Measurements from ENCODE around the gene ERVV-1. TPM values are rescaled to one million over a fixed set of nuclear protein-coding genes. Genes with fewer than 3 reads are reported as not detected.
"Not testable (repeated sequence)": the region's sequence is repeated elsewhere in the genome, so short reads cannot be mapped to it uniquely, and the experiment has no call there.

ERVV-1 gene, protein sequence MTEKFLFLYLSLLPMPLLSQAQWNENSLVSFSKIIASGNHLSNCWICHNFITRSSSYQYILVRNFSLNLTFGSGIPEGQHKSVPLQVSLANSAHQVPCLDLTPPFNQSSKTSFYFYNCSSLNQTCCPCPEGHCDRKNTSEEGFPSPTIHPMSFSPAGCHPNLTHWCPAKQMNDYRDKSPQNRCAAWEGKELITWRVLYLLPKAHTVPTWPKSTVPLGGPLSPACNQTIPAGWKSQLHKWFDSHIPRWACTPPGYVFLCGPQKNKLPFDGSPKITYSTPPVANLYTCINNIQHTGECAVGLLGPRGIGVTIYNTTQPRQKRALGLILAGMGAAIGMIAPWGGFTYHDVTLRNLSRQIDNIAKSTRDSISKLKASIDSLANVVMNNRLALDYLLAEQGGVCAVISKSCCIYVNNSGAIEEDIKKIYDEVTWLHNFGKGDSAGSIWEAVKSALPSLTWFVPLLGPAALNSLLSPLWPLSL
- polyA plus RNA-seq (ENCODE audit: insufficient read length in 3 of 3): not detected

DNA sequence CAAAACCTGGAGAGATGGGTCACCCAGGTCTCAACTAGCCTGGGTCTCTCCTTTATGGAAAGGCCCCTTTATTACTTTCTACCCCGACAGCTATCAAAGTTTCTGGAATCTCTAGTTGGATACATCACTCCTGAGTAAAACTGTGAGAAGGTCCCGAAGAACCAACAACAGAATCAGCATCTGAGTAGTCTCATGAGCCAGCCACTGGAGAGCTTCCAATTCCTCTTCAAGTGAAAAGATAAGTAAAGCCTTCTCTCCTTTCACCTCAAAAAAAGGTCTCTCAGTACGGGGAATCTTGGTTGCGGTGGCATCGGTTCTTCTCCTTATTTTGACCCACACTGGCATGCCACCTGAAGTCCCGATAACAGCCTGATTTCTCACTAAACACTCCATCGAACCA is at the start of gene ERVV-1:
Gene ERVV-1 (plus strand): TSS at position 301 of the 400 bp plus-strand sequence. CDS start 170 bp downstream, outside the sequence.
- DNase-seq (ENCODE audit: low read depth in 3 of 3, low spot score in 2 of 3): no peak

GRCh38 chr19:52967772-52968171 is 45.9 kb upstream of the ERVV-1 start:
- no peak for DNase-seq (ENCODE audit: low read depth in 3 of 3, low spot score in 2 of 3)

- DNase-seq (ENCODE audit: low read depth in 3 of 3, low spot score in 2 of 3): no peak
Measured at GRCh38 chr19:52981329-52981728, 32.4 kb upstream of the ERVV-1 start.

- DNase-seq (ENCODE audit: low read depth in 3 of 3, low spot score in 2 of 3): not testable (repeated sequence)
Measured at GRCh38 chr19:52983167-52983566, 30.6 kb upstream of the ERVV-1 start.

DNA sequence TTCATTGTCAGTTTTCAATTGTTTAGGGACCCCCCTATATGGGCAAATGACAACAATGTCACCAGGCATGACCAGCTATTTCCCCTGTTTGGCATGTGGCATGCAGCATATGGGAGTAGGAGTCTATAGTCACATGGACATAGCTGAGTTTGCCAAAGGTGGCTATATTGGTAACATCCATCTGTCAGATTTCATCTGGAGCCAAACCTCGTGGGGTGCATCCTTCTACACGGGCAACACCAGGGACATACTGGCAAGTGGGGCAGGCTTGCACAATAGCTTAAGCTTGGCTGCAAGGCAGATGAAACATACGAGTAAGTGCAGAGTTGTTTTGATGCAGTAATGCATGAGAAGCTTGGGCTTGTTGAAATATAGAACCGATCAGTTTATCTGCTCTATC is 26.5 kb upstream of the ERVV-1 start:
- DNase-seq (ENCODE audit: low read depth in 3 of 3, low spot score in 2 of 3): no peak

- no peak for DNase-seq (ENCODE audit: low read depth in 3 of 3, low spot score in 2 of 3)
Measured at GRCh38 chr19:52988506-52988905, 25.2 kb upstream of the ERVV-1 start.

- no peak for DNase-seq (ENCODE audit: low read depth in 3 of 3, low spot score in 2 of 3)
Measured at GRCh38 chr19:52990759-52991418, 22.8 kb upstream of the ERVV-1 start.

GRCh38 chr19:52991484-52991883 is 22.2 kb upstream of the ERVV-1 start:
- no peak for DNase-seq (ENCODE audit: low read depth in 3 of 3, low spot score in 2 of 3)

DNA sequence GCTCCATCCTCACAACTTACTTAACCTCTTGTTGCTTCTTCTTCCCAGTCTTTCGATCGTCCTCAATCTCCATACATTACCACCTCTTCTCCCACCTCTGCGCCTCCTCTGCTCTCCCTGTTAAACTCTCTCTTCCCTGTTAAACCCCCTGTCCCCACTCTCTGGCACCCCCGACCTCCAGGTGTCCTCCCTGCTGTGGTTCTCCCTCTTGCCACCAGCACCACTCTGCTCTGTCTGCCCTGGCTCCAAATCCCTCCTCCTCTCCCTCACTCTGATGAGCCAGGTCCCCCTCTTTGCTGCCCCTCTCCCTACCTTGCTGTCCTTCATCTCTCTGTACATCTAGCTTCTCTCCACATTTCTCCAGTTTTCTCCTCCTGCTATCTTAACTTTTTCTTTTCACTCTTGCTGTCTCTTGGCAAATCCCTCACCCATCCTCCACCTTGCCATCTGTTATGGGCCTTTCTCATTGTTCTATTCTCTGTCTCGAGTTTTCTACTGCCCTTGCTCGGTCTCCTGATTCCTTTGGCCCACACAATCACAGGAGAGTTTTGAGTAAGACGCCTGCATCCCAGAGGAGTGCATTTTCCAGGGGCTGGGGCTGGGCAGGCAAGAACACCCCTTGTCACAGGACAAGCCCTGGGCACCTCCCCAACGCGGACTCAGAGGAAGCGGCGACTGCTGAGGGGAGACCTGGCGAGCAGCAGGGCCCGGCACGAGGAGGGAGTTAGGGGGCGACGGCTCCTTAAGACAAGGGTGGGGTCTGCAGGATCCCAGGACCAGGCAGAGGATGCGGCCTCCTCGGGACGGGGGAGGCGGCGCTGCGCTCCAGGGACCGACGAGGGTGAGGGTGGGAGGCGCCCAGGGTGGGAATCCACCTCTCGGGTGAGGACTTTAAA is 21.4 kb upstream of the ERVV-1 start:
- DNase-seq (ENCODE audit: low read depth in 3 of 3, low spot score in 2 of 3): no peak

DNA sequence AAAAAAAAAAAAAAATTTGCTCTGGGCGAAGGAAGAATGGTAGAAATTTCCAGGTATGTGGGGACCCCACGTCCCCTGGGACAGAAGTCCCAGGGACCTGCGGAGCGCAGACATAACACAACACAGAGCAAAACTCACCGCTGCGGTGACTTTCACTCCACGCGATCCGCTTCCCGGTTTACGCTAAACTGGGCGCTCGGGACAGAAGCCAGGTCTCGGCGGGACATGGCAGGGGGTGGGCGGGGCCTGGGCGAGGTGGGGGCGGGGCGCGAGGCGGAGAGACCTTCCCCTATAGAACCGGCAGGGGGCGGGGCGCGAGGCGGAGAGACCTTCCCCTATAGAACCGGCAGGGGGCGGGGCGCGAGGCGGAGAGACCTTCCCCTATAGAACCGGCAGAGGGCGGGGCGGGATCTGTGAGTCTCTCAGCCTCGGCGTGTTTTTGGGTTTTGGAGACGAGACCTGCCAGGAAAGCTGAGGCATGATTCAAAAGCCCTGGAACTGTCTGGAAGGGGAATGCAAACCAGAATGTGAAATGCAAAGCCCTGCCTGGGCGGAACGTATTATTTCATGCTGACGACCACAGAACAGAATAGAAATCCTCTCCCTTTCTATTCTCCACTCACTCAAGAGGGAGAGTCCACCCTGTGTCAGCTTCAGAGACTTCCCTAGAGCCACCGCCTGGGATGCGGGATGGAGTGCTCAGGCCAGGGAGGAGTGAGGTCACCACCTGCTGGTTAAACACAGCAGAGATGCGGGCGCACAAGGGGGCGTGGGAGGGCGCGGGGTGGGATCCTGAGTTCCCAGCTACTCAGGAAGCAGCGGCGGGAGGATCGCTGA is 20.2 kb upstream of the ERVV-1 start:
- peak; percentile 47 to 68 (median 60) for DNase-seq (ENCODE audit: low read depth in 3 of 3, low spot score in 2 of 3)

GRCh38 chr19:52995711-52996110 is 18.0 kb upstream of the ERVV-1 start:
- DNase-seq (ENCODE audit: low read depth in 3 of 3, low spot score in 2 of 3): no peak

DNA sequence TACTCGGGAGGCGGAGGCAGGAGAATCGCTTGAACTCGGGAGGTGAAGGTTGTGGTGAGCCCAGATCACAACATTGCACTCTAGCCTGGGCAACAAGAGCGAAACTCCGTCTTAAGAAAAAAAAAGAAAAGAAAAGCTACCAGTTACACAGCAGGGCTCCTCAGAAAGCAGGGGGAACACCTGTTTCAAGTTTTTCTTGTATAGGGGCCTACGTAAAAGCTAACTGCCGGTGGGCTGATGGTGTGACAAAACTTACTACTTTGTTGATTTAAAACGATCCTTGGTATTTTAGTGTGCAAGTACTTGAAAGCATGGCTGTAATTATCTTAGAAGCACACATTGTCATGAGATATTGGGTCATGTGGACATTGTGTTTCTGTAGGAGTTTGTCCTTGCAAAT is 15.7 kb upstream of the ERVV-1 start:
- no peak for DNase-seq (ENCODE audit: low read depth in 3 of 3, low spot score in 2 of 3)

- no peak for DNase-seq (ENCODE audit: low read depth in 3 of 3, low spot score in 2 of 3)
Measured at GRCh38 chr19:53002479-53002878, 11.2 kb upstream of the ERVV-1 start.

DNA sequence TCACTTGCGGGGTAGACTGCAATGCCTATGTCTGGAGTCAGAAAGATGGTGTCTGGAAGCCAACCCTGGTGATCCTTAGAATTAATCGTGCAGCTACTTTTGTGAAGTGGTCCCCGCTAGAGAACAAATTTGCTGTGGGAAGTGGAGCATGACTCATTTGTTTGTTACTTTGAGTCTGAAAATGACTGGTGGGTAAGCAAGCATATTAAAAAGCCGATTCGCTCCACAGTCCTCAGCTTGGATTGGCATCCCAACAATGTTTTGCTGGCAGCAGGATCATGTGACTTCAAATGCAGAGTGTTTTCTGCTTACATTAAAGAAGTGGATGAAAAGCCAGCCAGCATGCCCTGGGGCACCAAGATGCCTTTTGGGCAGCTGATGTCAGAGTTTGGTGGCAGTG is 9.5 kb upstream of the ERVV-1 start:
- no peak for DNase-seq (ENCODE audit: low read depth in 3 of 3, low spot score in 2 of 3)

DNA sequence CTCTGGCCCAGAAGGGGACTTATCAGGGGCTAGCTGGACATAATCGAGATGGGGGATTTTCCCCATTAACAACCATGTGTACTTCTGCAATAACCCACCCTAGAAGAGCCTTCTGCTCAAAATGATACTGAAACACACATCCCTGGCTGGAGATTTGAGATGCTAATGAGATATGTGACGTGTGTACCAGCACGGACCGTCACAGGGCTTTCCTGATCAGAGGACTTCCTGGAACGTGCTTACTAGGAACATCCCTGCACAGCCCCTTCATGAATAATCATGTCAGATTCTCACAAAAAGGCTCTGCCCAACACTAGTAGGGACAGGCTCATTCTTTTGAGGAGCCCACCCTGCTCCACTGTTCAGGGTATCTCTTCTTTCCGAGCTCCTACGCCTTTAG is 6.5 kb upstream of the ERVV-1 start:
- DNase-seq (ENCODE audit: low read depth in 3 of 3, low spot score in 2 of 3): no peak

DNA sequence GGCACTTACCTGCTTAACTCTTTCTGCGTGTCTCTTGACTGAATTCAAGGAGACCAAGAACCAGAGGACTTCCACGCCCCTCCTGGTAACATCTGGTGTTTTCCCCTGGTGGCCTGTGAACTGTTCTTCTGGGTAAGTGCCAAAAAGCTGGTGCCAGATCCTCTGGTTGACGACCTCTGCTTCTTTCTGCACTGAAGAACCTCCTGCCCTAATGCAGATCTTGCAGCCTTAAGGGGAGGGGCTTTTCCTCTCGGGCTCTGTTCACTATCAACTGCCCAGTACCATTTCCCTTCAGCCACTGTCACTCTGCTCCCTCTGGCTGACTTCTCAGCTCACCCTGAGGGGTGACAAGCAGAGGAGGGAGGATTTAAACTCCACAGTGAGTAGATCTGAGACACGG is 6.1 kb upstream of the ERVV-1 start:
- DNase-seq (ENCODE audit: low read depth in 3 of 3, low spot score in 2 of 3): no peak

DNA sequence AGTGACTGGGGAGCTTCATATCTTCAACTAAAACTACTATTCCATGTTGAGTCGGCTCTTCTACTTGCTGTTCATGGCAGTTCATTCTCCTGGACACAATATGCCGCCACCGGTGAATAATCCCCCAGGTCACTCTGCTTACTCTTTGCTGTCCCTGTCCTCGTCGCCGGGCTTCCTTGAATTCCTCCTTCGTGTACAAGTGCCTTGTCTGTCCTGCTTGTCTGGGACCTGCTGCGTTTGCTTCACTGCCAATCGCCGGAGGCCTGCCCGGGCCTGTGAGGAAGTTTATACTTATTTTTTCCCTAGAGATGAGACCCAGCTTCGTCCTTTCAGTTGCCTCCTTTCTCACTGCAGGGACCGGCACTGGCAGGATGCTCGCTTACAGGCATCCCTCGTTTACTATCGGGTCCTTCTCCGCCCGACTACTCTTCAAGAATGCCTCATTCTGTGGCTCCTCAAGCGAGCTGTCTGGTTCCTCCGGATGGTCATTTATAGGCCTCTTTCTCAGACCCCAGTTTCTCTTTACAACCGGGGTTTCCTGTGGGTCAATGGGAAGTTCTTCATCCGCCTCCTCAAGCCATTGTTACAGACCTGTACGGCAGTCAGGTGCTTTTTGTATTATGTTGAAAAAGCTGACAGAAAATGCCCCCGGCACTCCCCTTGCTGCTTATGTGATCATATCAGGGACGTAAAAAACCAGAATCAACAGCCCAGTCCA is 5.5 kb upstream of the ERVV-1 start:
- no peak for DNase-seq (ENCODE audit: low read depth in 3 of 3, low spot score in 2 of 3)

GRCh38 chr19:53010494-53010893 is 3.2 kb upstream of the ERVV-1 start:
- DNase-seq (ENCODE audit: low read depth in 3 of 3, low spot score in 2 of 3): no peak

DNA sequence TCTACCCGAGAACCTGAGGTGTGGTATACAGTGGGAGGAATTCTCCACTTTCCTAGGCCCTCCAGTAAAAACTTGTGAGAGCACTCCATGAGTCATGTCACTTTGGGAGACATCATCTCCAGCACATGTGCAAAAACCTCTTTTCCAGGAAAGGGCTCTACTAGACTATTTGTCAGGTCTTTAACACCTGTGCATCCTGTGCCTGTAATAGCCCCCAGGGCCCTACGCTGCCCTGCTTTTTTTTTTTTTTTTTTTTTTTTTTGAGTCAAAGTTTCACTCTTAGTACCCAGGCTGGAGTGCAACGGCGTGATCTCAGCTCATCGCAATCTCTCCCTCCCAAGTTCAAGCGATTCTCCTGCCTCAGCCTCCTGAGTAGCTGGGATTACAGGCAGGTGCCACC is 1.7 kb upstream of the ERVV-1 start:
- DNase-seq (ENCODE audit: low read depth in 3 of 3, low spot score in 2 of 3): no peak
